GM12801 (cell line): ENCODE data around the gene ESRRB.

ENCODE experiments used
- CTCF ChIP-seq: IDR thresholded peaks from one replicate; pipeline ENCODE4 v1.5.1; 2011; ENCODE audit warnings: control low read depth; ENCODE audit not compliant: insufficient read length; ENCODE audit errors: extremely low read depth

The ESRRB gene

DNA sequence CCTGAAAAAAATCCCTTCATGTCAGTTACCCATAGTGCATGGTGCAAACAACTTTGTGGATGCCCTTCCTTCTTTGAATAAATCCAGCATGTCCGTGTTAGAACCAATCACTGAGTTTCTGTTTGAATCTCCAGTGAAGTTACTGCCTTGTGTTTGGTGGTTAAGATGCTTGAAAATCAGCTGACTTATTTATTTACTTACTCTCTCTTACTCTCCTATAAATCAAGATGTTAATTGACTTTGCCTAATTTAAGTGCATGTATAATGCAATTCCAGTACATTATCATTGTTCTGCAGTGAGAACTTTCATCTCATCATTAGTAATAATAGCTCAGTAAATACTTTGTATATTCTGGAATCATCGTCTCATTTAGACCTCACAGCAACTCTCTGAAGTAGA is 114.2 kb downstream of the ESRRB start:
- no peak for TF ChIP-seq CTCF

- no peak for TF ChIP-seq CTCF
Observed at GRCh38 chr14:76490735-76491134, 114.8 kb downstream of the ESRRB start.

DNA sequence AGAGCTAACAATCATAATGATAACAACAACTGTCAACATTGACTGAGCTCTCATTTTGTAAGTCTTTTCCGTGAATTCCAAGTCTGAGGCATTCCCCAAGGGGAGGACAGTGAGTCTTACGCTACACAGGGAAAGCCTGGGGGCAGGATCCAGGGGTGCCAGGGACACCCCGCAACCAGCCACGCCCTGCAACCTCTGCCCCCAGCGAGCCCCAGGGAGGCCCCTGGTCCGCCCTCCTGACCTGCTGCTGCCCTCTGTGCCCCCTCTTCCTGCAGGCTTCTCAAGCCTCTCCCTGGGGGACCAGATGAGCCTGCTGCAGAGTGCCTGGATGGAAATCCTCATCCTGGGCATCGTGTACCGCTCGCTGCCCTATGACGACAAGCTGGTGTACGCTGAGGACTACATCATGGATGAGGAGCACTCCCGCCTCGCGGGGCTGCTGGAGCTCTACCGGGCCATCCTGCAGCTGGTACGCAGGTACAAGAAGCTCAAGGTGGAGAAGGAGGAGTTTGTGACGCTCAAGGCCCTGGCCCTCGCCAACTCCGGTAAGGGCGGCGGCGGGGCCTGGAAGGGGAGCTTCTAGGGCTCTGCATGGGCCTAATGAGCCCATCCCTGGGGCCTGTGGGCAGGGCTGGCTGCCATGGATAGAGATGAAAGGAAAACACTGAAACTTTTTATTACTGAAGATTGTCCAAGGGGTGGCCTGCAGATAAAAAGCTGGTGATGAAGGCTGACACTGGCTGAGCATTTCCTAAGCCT is 115.4 kb downstream of the ESRRB start:
- no peak for TF ChIP-seq CTCF

- no peak for TF ChIP-seq CTCF
Observed at GRCh38 chr14:76495983-76496382, 120.0 kb downstream of the ESRRB start.

- no peak for TF ChIP-seq CTCF
Observed at GRCh38 chr14:76496595-76496994, 120.7 kb downstream of the ESRRB start.

DNA sequence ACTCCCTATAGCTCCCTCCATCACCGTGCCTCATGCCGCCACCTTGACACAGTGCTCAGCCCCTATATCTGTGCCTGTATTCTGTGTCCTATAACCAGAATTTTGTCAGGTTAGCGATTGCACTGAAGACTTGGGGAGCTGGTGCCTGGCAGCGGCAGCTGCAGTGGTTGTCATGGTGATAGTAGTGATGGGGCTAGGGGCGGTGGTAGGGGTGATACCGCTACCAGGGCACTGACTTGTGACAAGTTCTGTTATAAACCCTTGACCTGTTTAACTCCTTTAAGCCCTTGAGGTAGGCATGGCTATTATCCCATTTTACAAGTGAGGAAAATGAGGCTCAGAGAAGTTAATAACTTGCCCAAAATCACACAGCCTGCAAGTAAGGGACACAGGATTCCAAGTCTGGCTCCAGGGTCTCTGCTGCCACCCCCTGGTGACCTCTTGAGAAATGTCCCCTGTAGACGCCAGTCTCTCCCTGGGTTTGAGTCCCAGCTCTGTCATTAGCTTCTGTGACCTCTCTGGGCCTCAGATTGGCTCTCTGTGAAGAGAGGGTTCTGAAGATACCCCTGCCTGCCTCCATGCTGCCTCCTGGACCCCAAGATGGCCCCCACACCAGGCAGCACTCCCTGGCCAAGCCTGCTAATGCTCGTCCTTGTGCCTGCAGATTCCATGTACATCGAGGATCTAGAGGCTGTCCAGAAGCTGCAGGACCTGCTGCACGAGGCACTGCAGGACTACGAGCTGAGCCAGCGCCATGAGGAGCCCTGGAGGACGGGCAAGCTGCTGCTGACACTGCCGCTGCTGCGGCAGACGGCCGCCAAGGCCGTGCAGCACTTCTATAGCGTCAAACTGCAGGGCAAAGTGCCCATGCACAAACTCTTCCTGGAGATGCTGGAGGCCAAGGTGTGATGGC is 121.9 kb downstream of the ESRRB start:
- TF ChIP-seq CTCF, result no peak

DNA sequence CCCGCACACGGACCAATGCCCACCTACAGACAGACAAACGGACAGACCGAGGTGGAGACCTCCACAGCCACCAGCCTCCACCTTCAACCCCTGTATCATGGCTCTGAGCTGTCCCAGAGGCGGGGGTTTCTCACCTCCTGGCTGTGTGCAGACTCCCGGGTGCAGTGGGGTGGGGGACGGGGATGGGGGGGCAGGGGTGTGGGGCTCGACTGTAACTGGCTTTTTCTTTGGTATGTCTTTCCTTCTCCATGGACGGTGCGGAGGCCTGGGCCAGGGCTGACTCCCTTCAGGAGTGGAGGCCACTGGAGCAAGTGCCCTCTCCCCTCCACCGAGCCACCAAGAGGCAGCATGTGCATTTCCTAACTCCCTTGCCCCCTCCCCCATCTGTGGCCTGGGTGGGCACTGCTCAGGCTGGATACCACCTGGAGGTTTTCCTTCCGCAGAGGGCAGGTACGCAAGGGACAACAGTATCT is 122.6 kb downstream of the ESRRB start:
- no peak for TF ChIP-seq CTCF
